H1 (cell line): ENCODE data around the gene RPS6KC1. TPM values are rescaled to one million over a fixed set of nuclear protein-coding genes. Genes with fewer than 3 reads are reported as not detected.

ENCODE experiments used
- CHD7 ChIP-seq: fragments of 300-600 bp; sonication (generic); IDR thresholded peaks from 2 replicates; pipeline ENCODE4 v1.7.1; 2012; ENCODE audit warnings: low read length, moderate library complexity, mild to moderate bottlenecking, inconsistent platforms; ENCODE audit not compliant: insufficient replicate concordance
- GTF2F1 ChIP-seq: IDR thresholded peaks from 2 replicates; pipeline ENCODE4 v1.6.1; 2012; ENCODE audit warnings: low read depth, low read length, improper control_type of control experiment, borderline replicate concordance
- JUND ChIP-seq: IDR thresholded peaks from 2 replicates; pipeline ENCODE4 v1.6.1; 2011; ENCODE audit warnings: mild to moderate bottlenecking, improper control_type of control experiment, low read length
- RNF2 ChIP-seq: fragments of 200-900, 300-1000 bp; sonication (generic); IDR thresholded peaks from 2 replicates; pipeline ENCODE4 v1.7.1; 2016; ENCODE audit warnings: borderline replicate concordance, low read depth, mild to moderate bottlenecking, antibody characterized with exemption, low read length; ENCODE audit not compliant: poor library complexity, severe bottlenecking; ENCODE audit errors: missing control alignments
- TAF7 ChIP-seq: optimal IDR thresholded peaks from 2 replicates; pipeline ENCODE3; 2011; ENCODE audit warnings: low read depth, mild to moderate bottlenecking, inconsistent platforms, low read length, moderate library complexity, borderline replicate concordance
- polyA plus RNA-seq, 7 experiments: library from polyadenylated mRNA; depleted of rRNA in 3 of 7; stranded (reverse) in 5 of 7; unstranded in 2 of 7; fragments of >200 nt in 5 of 7; fragments of 200-250 nt in 2 of 7; gene quantifications; 1 replicate in 5 of 7; 2 replicates in 1 of 7; 4 replicates in 1 of 7; pipeline versions ENCODE4 v1.2.1 to v1.2.3, GENCODE V29; 2011 to 2013; ENCODE audit warnings: missing spikeins in 2 of 7, mixed read lengths in 2 of 7
- total RNA-seq: library from RNA; stranded (reverse); fragmentation: NEBNext Ultra II Directional; extraction: Animal tissue kit (Norgen Biotek cat#: 25700); gene quantifications from 2 replicates; pipeline ENCODE4 v1.2.1, GENCODE V29; 2021

The RPS6KC1 gene
- total and polyA plus RNA-seq, 2 of the 8 experiments (the other 6 are each of a cell fraction or from before 2014, with no cell fraction given) = 4.9 to 17.6 TPM

GRCh38 chr1:213083112-213083445 lies 32.0 kb downstream of the RPS6KC1 start (continued):
- TF ChIP-seq RNF2 = no peak
- TF ChIP-seq CHD7 = no peak
- TF ChIP-seq JUND = no peak
- no peak for TF ChIP-seq TAF7
- TF ChIP-seq GTF2F1 = no peak
